ENCODE results near the gene CRBN. TPM values are rescaled to one million over a fixed set of nuclear protein-coding genes. Genes with fewer than 3 reads are reported as not detected.

Gene CRBN
- total and polyA plus RNA-seq, 2 donors (not counting 3 experiments of a cell fraction or from before 2014, with no cell fraction given): 25.2 to 36.1 TPM

- Histone ChIP-seq H3K9me3 (replicated peaks; ENCODE audit: control insufficient read depth, insufficient read depth, low read length) (no peaks in the 10 kb centered on the region), H3K9ac (replicated peaks; ENCODE audit: extremely low read depth, insufficient read depth, low read length) (no peak overlapping the region), H3K36me3 (ENCODE audit: control insufficient read depth in 2 of 2, extremely low read depth in 1 of 2, insufficient read depth in 2 of 2, low read length in 2 of 2) (no peaks in the 10 kb centered on the region), H3K9me1 (replicated peaks; ENCODE audit: control insufficient read depth, extremely low read depth, insufficient read depth, low read length) (no peaks in the 10 kb centered on the region), H3K4me1 (ENCODE audit: control insufficient read depth, extremely low read depth, insufficient read depth, low read length) (no peaks in the 10 kb centered on the region), H2AFZ (ENCODE audit: low read depth, low read length) (no peak overlapping the region), H3K27ac (ENCODE audit: insufficient read depth, low read depth, low read length) (no peak overlapping the region), H3K27me3 (ENCODE audit: control insufficient read depth in 2 of 2, insufficient read depth in 2 of 2, low read length in 2 of 2) (peaks cover 0 to 3% of the 10 kb centered on the region in 2 experiments), H3K4me2 (ENCODE audit: insufficient read depth, low read length) (no peak overlapping the region), H3K4me3 (replicated peaks in 1 of 3; ENCODE audit: insufficient read depth in 1 of 3, low read depth in 1 of 3, low read length in 3 of 3) (no peak overlapping the region), H4K20me1 (replicated peaks; ENCODE audit: control insufficient read depth, extremely low read depth, insufficient read depth, low read length) (no peaks in the 10 kb centered on the region), H3K79me2 (ENCODE audit: control insufficient read depth, insufficient read depth, low read length) (no peaks in the 10 kb centered on the region)
- FAIRE-seq (no peak), DNase-seq (ENCODE audit: low read depth, low spot score) (no peak)
- intact Hi-C loops (cut with micrococcal nuclease): no loop called here
- ChIA-PET POLR2A (no interaction called here), CTCF (interaction anchor here (0.8 to 3.1 kb wide), 2 partner anchors 8 to 1098 kb away, joined by 3 to 19 read pairs; no protein-coding TSS in a partner anchor)
- BruUV-seq (replicated peaks): no TSS peak
- TF ChIP-seq JUN (IDR thresholded peaks at IDR 0.05; ENCODE audit: borderline replicate concordance, insufficient read depth, insufficient read length, low read depth) (no peak), EZH2 (IDR thresholded peaks at IDR 0.05; ENCODE audit: borderline replicate concordance, low read depth, low read length, severe bottlenecking) (no peak), POLR2A (IDR thresholded peaks at IDR 0.05; ENCODE audit: low read depth, low read length) (no peak), MYC (IDR thresholded peaks at IDR 0.05; ENCODE audit: low read depth, low read length) (no peak), CTCF (IDR thresholded peaks at IDR 0.05; ENCODE audit: extremely low read depth in 1 of 2, insufficient read depth in 1 of 2, low read depth in 1 of 2, low read length in 2 of 2) (no peak), FOS (IDR thresholded peaks at IDR 0.05; ENCODE audit: borderline replicate concordance, insufficient read depth, low read length) (no peak), MAX (IDR thresholded peaks at IDR 0.05; ENCODE audit: insufficient read depth, insufficient read length) (no peak), GATA2 (IDR thresholded peaks at IDR 0.05; ENCODE audit: insufficient read depth, insufficient read length, low read depth, low read length) (no peak), POLR2AphosphoS5 (IDR thresholded peaks at IDR 0.05; ENCODE audit: insufficient read depth, low read depth, low read length) (no peak)
- dilution Hi-C loops (cut with MboI; ENCODE audit: extremely low pct_ligation_motif_present, low sequenced_read_pairs): no loop called here
Measured at GRCh38 chr3:3192286-3192675, 12.8 kb upstream of the CRBN start.
